Left ventricle myocardium superior (tissue), 1 donor: Measurements from ENCODE around the gene OR1I1. TPM values are rescaled to one million over a fixed set of nuclear protein-coding genes. Genes with fewer than 3 reads are reported as not detected.

ENCODE experiments used
- ATAC-seq: fragments of 200-7000 bp; cut with Tn5 transposase; one replicate; pipeline ENCODE4 v1.9.1; 2020; ENCODE audit warnings: mild to moderate bottlenecking, moderate library complexity
- DNase-seq: peaks from one replicate; pipeline ENCODE4 v3.0.0-alpha.2; 2020
- intact Hi-C: fragments of 100-400 bp; cut with micrococcal nuclease; formaldehyde crosslinking; loops from one replicate; pipeline ENCODE4 v1.11.0; 2022
- total RNA-seq: library from RNA; stranded (reverse); fragmentation: NEBNext Ultra II Directional; extraction: Animal tissue kit (Norgen Biotek cat#: 25700); gene quantifications from one replicate; pipeline ENCODE4 v1.2.1, GENCODE V29; 2021
- donor health status: DM: no; HTN: yes; CAD: no; lungs with severe emphysema.

The OR1I1 gene
- total RNA-seq, 1 donor from 2014 or later: not detected

DNA sequence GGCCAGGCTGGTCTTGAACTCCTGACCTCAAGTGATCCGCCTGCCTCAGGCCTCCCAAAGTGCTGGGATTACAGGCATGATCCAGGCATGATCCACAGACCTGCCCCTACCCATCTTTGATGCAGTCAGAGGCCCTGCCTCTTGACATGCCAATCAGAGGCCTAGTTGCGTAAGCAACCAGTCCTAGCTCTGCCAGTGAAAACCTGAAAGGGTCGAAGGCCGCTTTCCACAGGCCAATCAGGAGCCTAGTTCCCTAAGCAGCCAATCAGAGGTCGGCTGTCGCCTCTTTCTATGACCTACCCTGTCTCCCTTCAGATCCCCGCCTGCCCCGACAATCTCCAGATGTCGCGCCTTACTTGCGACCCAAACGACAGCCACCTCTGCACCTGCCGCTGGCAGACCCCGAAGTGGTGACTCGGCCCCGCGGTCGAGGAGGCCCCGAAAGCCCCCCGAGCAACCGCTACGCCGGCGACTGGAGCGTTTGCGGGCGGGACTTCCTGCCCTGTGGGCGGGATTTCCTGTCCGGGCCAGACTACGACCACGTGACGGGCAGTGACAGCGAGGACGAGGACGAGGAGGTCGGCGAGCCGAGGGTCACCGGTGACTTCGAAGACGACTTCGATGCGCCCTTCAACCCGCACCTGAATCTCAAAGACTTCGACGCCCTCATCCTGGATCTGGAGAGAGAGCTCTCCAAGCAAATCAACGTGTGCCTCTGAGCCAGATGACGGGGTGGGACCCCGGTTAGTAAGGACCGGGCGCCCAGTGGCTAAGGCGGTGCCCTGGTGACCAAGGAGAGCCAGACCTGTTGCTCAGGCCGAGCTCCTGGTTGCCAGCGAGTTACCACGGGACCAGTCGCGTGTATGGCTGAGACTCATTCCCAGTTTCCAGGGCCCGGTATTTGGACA lies 31.5 kb downstream of the OR1I1 start:
- intact Hi-C loops: no loop called here
- no peak for ATAC-seq

DNA sequence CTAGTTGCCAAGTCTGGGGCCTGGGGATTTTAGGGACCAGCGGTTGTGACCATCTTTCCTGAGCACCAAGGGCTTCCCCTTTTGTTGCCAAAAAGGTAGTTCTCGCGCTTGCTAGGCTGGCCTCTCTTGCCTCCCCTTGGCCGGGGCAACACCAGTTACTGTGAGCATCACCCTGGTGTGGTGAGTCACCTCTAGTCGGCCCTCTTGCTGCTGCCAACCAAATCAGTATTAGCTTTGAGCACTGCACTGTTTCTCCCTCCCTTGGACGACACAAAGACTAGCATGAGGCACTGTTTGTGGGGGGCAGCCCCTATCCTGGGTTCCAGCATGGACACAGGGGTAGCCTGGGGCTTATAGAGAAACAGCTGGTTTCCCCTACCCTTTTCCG lies 32.1 kb downstream of the OR1I1 start:
- ATAC-seq (peak; percentile 3), DNase-seq (no peak)
- intact Hi-C loops: no loop called here

More for the DNA sequence above, 31.5 kb downstream of the OR1I1 start:
- no peak for DNase-seq

DNA sequence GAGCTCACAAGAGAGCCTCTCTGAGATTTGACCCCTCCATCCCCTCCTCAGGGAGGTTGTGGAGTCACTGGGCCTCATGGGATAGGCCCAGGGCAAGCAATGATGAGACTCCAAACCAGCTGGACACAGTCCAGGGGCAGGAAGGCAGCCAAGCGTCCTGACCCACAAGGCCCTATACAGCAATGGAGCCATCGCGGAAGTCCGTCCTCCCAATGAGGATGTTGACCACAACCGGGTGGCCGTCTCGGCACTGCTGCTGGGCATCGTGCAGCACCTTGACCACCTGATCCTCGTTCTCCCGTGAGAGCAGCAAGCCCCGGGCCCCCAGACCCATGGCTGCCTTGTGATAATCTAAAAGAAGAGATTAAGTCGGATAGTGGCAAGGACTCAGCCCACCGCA lies 33.1 kb downstream of the OR1I1 start:
- DNase-seq (peak; percentile 94), ATAC-seq (peak; percentile 83)
- intact Hi-C loops: no loop called here

GRCh38 chr19:15115762-15116615 lies 34.0 kb downstream of the OR1I1 start:
- intact Hi-C loops: no loop called here
- no peak for DNase-seq
- peak; percentile 1 for ATAC-seq

GRCh38 chr19:15116856-15117255 lies 34.8 kb downstream of the OR1I1 start:
- ATAC-seq (no peak), DNase-seq (no peak)
- intact Hi-C loops: no loop called here

DNA sequence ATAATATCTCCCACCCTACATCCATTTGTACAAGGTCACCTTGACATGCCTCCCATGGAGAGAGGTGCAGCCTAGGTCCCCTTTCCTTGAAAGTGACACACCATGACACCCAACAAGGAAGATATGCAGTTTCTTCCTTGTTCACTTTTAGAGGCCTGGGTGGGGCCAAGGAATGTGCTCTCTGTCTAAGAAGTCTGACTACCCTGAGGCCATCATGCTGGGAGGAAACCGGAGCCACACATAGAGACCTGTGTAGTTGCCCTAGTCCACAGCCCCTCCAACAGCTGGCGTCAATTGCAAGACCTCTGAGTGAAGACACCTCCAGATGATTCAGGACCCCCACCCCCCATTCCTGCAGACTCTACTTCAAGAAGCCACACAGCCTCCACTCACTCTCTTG lies 36.2 kb downstream of the OR1I1 start:
- ATAC-seq (no peak), DNase-seq (no peak)
- intact Hi-C loops: no loop called here

DNA sequence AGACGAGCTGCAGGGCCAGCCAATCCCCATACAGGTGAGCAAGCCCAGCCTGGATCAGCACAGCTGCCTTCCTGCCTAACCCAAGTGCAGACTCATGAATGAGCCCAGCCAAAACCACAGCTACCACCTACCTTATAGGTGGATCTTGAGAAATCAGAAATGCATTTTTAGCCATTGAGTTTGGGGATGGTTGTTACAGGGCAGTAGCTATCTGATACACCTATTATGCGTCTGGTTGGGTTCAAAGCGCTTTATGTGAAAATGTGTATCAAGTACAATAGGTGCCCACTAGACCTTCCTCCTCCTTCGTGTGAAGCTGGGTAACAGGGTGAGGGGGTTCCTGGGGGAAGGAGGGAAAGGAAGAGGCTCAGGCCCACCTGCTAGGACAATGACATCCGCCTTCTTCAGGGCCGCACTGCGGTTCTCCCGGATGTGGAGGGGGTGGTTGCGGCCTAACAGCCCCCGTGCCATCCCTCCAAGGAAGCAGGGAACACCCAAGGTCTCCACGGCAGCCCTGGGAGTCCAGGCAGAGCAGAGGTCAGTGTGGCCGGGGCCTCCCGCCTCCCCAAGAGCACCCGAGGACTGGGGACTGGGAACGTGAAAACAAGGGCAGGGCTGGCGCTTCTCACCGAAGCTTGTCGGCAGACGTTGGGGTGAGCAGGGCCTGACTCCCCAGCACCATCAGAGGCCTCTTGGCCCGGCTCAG lies 36.9 kb downstream of the OR1I1 start:
- DNase-seq (no peak), ATAC-seq (no peak)
- intact Hi-C loops: no loop called here

GRCh38 chr19:15120135-15121026 lies 38.4 kb downstream of the OR1I1 start:
- intact Hi-C loops: no loop called here
- DNase-seq: no peak
- no peak for ATAC-seq

DNA sequence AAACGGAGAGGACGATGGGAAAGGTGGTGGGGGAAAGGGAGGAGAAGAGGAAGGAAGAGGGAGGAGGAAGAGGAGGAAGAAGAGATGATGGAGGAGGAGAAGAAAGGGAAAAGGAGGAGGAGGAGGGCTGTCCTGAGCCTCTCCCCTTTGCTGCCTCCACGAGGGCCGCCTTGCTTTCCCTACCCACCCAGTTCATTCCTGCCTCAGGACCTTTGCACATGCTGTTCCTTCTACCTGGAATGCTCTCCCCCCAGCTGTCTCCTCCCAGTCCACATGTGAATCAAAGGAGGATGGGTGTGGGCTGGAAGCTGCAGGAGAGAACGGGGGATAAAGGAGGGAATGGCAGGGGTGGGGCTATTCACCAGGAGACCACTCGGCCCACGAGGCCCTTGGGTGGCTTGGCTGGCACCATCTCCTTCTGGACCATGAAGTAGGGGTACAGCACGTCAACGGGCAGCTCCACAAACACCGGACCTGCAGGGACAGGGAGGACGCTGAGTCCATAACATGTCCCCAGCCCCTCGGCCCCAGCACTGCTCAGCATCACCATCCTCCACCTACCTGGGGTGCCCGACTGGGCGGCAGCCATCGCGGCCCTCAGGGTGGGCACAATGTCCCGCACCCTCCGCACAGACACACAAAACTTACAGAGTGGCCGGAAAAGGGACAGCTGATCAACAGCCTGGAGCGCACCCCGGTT lies 40.5 kb downstream of the OR1I1 start:
- intact Hi-C loops: no loop called here

GRCh38 chr19:15123031-15123890 lies 41.2 kb downstream of the OR1I1 start:
- peak; percentile 31 for DNase-seq
- no peak for ATAC-seq
- intact Hi-C loops: no loop called here

More for the DNA sequence above, 40.5 kb downstream of the OR1I1 start:
- DNase-seq (no peak), ATAC-seq (no peak)

GRCh38 chr19:15123900-15124299 lies 41.9 kb downstream of the OR1I1 start:
- ATAC-seq (peak; percentile 71), DNase-seq (peak; percentile 92)
- intact Hi-C loops: no loop called here

DNA sequence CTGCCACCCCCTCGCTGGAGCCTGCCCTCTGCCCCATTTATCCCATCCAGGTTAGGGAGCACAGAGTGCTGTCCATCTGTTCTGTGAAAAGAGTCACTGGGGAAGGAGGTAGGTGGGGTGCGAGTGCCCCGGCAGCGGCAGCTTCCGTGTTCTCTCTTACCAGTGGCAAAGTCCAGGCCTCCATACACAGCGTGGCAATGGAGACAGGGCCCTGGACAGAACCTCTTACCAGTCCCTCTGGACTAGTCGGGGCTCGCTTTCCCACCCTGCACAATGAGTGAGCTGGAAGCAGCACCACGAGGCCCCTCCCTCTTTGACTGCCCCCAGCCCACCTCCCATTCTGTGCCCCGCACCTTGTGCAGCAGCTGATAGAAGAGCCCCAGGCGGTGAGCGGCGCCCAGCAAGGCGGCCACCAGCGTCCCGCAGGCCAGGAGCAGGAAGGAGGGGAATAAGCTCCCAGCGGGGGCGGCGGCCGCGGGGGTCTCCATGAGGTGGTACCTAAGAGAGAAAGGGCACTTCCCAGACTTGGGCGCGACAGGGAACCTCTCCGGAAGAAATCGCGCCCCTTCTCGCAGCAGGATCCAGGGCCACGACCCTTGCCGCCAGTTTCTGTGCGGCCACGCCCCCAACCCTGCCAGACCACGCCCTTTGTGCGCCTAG lies 42.7 kb downstream of the OR1I1 start:
- ATAC-seq: peak; percentile 10
- no peak for DNase-seq
- intact Hi-C loops: no loop called here

GRCh38 chr19:15125232-15126067 lies 43.4 kb downstream of the OR1I1 start:
- intact Hi-C loops: no loop called here
- peak; percentile 99 for DNase-seq
- peak; percentile 87 for ATAC-seq

- intact Hi-C loops: no loop called here
- ATAC-seq (no peak), DNase-seq (no peak)
These were observed 44.3 kb downstream of the OR1I1 start for GRCh38 chr19:15126131-15126910.

GRCh38 chr19:15128162-15128770 lies 46.3 kb downstream of the OR1I1 start:
- no peak for DNase-seq
- intact Hi-C loops: no loop called here
- ATAC-seq: no peak
